Neural crest cell (in vitro differentiated cells): ENCODE data around the gene ITPR1. TPM values are rescaled to one million over a fixed set of nuclear protein-coding genes. Genes with fewer than 3 reads are reported as not detected.

ENCODE experiments used
- DNase-seq: peaks from one replicate; pipeline ENCODE4 v3.0.0; 2021; ENCODE audit warnings: low read depth, mixed read lengths, low spot score
- H3K27ac Mint-ChIP-seq: one replicate; pipeline ENCODE4 v1.8.0; 2021; ENCODE audit warnings: mild to moderate bottlenecking, mixed read lengths; ENCODE audit not compliant: unreplicated experiment
- H3K27me3 Mint-ChIP-seq: 2 replicates; pipeline ENCODE4 v1.8.0; 2021; ENCODE audit warnings: low read depth, mild to moderate bottlenecking, mixed read lengths
- H3K36me3 Mint-ChIP-seq: 2 replicates; pipeline ENCODE4 v1.8.0; 2021; ENCODE audit warnings: low read depth, mild to moderate bottlenecking, mixed read lengths
- H3K4me1 Mint-ChIP-seq: 2 replicates; pipeline ENCODE4 v1.8.0; 2021; ENCODE audit warnings: mixed read lengths
- H3K4me3 Mint-ChIP-seq: one replicate; pipeline ENCODE4 v1.8.0; 2021; ENCODE audit warnings: mild to moderate bottlenecking, mixed read lengths
- H3K9me3 Mint-ChIP-seq: 2 replicates; pipeline ENCODE4 v1.8.0; 2021; ENCODE audit warnings: mixed read lengths
- CTCF ChIP-seq: fragments of 200-600 bp; sonication (generic); conservative IDR thresholded peaks from 2 replicates; pipeline ENCODE4 v1.5.0; 2021; ENCODE audit warnings: antibody characterized with exemption, mild to moderate bottlenecking
- total RNA-seq: library from RNA; stranded (reverse); gene quantifications from 2 replicates; pipeline ENCODE4 v1.2.1, GENCODE V29; 2021

The ITPR1 gene
- total RNA-seq, 1 donor from 2014 or later: 4.8 TPM

- Mint-ChIP-seq H3K27me3 (no peaks in the 10 kb centered on the region), H3K36me3 (peaks cover 7% of the 10 kb centered on the region), H3K4me1 (no peaks in the 10 kb centered on the region), H3K27ac (no peak overlapping the region), H3K9me3 (peaks cover under 1% of the 10 kb centered on the region), H3K4me3 (no peak overlapping the region)
- DNase-seq: no peak
- no peak for TF ChIP-seq CTCF
Measured at GRCh38 chr3:4693620-4694019, 200.5 kb downstream of the ITPR1 start.

GRCh38 chr3:4695846-4696245, 202.7 kb downstream of the ITPR1 start:
- Mint-ChIP-seq H3K36me3 (peaks cover 2% of the 10 kb centered on the region), H3K4me1 (no peaks in the 10 kb centered on the region), H3K27ac (no peak overlapping the region), H3K4me3 (no peak overlapping the region), H3K27me3 (no peaks in the 10 kb centered on the region), H3K9me3 (no peaks in the 10 kb centered on the region)
- no peak for DNase-seq
- TF ChIP-seq CTCF: no peak

GRCh38 chr3:4696266-4696665, 203.1 kb downstream of the ITPR1 start:
- H3K36me3 Mint-ChIP-seq: no peaks in the 10 kb centered on the region
- no peak for TF ChIP-seq CTCF
- H3K27me3 Mint-ChIP-seq: no peaks in the 10 kb centered on the region
- no peaks in the 10 kb centered on the region for H3K4me1 Mint-ChIP-seq
- no peaks in the 10 kb centered on the region for H3K9me3 Mint-ChIP-seq
- no peak overlapping the region for H3K27ac Mint-ChIP-seq
- DNase-seq: no peak
- no peak overlapping the region for H3K4me3 Mint-ChIP-seq

GRCh38 chr3:4698125-4698821, 205.1 kb downstream of the ITPR1 start:
- H3K27ac Mint-ChIP-seq: no peak overlapping the region
- H3K4me3 Mint-ChIP-seq: no peak overlapping the region
- no peaks in the 10 kb centered on the region for H3K36me3 Mint-ChIP-seq
- no peaks in the 10 kb centered on the region for H3K9me3 Mint-ChIP-seq
- no peak for DNase-seq
- H3K4me1 Mint-ChIP-seq: no peaks in the 10 kb centered on the region
- no peak for TF ChIP-seq CTCF
- no peaks in the 10 kb centered on the region for H3K27me3 Mint-ChIP-seq

- no peak for TF ChIP-seq CTCF
- no peaks in the 10 kb centered on the region for H3K9me3 Mint-ChIP-seq
- H3K4me3 Mint-ChIP-seq: no peak overlapping the region
- H3K36me3 Mint-ChIP-seq: no peaks in the 10 kb centered on the region
- H3K27me3 Mint-ChIP-seq: no peaks in the 10 kb centered on the region
- DNase-seq: no peak
- H3K4me1 Mint-ChIP-seq: no peaks in the 10 kb centered on the region
- H3K27ac Mint-ChIP-seq: no peak overlapping the region
Measured at GRCh38 chr3:4703054-4703480, 209.9 kb downstream of the ITPR1 start.
